Vagina (tissue), 2 donors: Measurements from ENCODE around the gene DYNLRB2. TPM values are rescaled to one million over a fixed set of nuclear protein-coding genes. Genes with fewer than 3 reads are reported as not detected.

ENCODE experiments used
- DNase-seq, 2 donors: peaks; one replicate each; pipeline ENCODE4 v3.0.0-alpha.2; 2017; ENCODE audit errors: extremely low spot score in 2 of 2
- H3K27ac ChIP-seq: fragments of 200-600 bp; sonication (generic); one replicate; pipeline ENCODE4 v1.5.1; 2019
- H3K27me3 ChIP-seq: fragments of 200-600 bp; sonication (generic); one replicate; pipeline ENCODE4 v1.5.1; 2019
- H3K36me3 ChIP-seq, 2 donors: fragments of 200-600 bp; sonication (generic); one replicate each; pipeline ENCODE4 v1.5.1; 2017 to 2019
- H3K4me1 ChIP-seq: fragments of 200-600 bp; sonication (generic); one replicate; pipeline ENCODE4 v1.5.1; 2019
- H3K4me3 ChIP-seq, 2 donors: fragments of 200-600 bp; sonication (generic); 1 replicate in 1 of 2; 2 replicates in 1 of 2; pipeline ENCODE4 v1.5.1; 2016 to 2019
- H3K9me3 ChIP-seq: fragments of 200-600 bp; sonication (generic); one replicate; pipeline ENCODE4 v1.5.1; 2019
- POLR2A ChIP-seq, 2 donors: fragments of 450-650 bp; IDR thresholded peaks; one replicate each; pipeline ENCODE4 v1.6.1; 2017; ENCODE audit warnings: antibody characterized with exemption in 2 of 2, mild to moderate bottlenecking in 2 of 2, moderate library complexity in 2 of 2
- POLR2AphosphoS5 ChIP-seq, 2 donors: sonication (generic); formaldehyde crosslinking; IDR thresholded peaks; one replicate each; pipeline ENCODE4 v1.9.0; 2017; ENCODE audit warnings: antibody characterized with exemption in 2 of 2, mild to moderate bottlenecking in 2 of 2, low read depth in 1 of 2; ENCODE audit not compliant: insufficient read depth in 1 of 2
- intact Hi-C: fragments of 100-400 bp; cut with DNase I; formaldehyde crosslinking; loops from one replicate; pipeline ENCODE4 v1.15.1; 2023
- total RNA-seq: library from RNA; depleted of rRNA; stranded (reverse); fragments of >200 nt; gene quantifications from one replicate; pipeline ENCODE4 v1.2.3, GENCODE V29; 2016
- TF ChIP-seq, protein P1 (sequence below), 3 experiments: fragments of 450-650 bp in 2 of 3; fragments of 200-600 bp in 1 of 3; sonication (generic) in 1 of 3; IDR thresholded peaks; one replicate each; pipeline ENCODE4 v1.5.1; 2017 to 2019; ENCODE audit warnings: antibody characterized with exemption in 3 of 3, mild to moderate bottlenecking in 2 of 3, moderate library complexity in 2 of 3

DYNLRB2 gene
- total RNA-seq, 1 donor from 2014 or later, result not detected

DNA sequence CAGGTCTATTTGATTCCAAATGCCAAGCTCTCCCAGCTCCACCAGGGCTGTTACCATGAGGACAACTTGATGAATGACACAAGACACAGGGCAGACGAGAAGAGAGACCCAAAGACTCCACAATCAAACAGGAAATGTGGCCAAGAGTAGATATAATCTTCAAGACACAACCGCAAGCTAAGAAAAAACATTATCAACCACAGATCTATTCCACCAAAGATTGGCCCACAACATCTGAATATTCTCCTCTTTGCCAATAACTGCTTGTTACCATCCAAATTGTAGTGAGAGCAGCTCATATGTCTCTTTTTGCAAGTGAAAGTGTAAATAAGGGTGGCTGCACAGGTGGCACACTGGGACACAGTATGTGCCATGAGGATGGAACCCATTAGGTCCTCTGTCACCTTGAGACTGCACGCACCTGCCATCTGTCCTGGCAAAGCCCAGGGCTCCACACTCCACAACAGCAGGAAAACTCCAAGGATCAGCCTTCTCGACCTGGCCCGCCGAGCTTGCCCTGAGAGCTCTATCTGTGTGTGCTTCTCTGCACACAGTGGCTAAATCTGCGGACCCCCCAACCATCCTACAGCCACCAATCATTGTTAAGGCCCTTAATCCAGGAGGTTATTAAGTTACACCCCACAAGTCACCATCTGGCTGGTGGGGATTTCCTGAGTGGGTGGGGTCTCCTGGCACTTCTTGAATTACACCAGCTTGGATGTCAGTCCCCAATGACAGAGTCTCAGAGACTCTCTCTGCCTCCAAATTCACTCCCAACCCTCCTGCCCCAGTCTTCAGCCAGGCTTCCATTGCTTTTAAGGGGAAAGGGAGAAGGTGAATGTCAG, 50.5 kb downstream of the DYNLRB2 start:
- intact Hi-C loops, result no loop called here

DNA sequence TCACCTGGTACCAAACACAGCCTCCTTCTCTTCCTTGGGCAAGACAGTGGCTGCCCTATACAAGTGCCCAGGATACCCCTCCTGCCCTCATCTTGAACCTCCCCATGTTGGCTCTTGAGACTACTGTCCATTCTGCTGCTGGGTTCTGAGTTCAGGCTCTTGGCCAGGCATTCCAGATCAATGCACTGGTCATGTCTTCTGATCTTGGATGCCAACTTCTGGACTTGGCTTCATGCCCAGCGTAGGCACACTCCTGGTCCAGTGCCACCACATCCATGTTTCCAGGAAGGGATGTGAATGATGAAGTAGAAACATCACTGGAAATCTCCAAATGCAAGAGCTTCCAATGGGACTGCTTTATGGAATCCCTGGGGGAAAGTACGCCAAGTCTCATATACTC, 51.5 kb downstream of the DYNLRB2 start:
- TF ChIP-seq, protein P1, sequence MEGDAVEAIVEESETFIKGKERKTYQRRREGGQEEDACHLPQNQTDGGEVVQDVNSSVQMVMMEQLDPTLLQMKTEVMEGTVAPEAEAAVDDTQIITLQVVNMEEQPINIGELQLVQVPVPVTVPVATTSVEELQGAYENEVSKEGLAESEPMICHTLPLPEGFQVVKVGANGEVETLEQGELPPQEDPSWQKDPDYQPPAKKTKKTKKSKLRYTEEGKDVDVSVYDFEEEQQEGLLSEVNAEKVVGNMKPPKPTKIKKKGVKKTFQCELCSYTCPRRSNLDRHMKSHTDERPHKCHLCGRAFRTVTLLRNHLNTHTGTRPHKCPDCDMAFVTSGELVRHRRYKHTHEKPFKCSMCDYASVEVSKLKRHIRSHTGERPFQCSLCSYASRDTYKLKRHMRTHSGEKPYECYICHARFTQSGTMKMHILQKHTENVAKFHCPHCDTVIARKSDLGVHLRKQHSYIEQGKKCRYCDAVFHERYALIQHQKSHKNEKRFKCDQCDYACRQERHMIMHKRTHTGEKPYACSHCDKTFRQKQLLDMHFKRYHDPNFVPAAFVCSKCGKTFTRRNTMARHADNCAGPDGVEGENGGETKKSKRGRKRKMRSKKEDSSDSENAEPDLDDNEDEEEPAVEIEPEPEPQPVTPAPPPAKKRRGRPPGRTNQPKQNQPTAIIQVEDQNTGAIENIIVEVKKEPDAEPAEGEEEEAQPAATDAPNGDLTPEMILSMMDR (IDR thresholded peaks at IDR 0.05), result no peak
- TF ChIP-seq POLR2A (IDR thresholded peaks at IDR 0.05) (no peak), POLR2AphosphoS5 (IDR thresholded peaks at IDR 0.05; ENCODE audit: insufficient read depth in 1 of 2, low read depth in 1 of 2) (no peak)
- intact Hi-C loops, result no loop called here
- Histone ChIP-seq H3K27me3 (no peaks in the 10 kb centered on the region), H3K4me3 (no peak overlapping the region), H3K36me3 (no peaks in the 10 kb centered on the region), H3K9me3 (no peaks in the 10 kb centered on the region), H3K4me1 (no peaks in the 10 kb centered on the region), H3K27ac (no peak overlapping the region)
- DNase-seq, result no peak

More for the DNA sequence above, 50.5 kb downstream of the DYNLRB2 start:
- DNase-seq, result no peak
- TF ChIP-seq POLR2A (IDR thresholded peaks at IDR 0.05) (no peak), POLR2AphosphoS5 (IDR thresholded peaks at IDR 0.05; ENCODE audit: insufficient read depth in 1 of 2, low read depth in 1 of 2) (no peak)
- TF ChIP-seq, protein P1 (IDR thresholded peaks at IDR 0.05), result no peak
- no peak overlapping the region for H3K4me3 ChIP-seq
- no peak overlapping the region for H3K27ac ChIP-seq
- no peaks in the 10 kb centered on the region for H3K9me3 ChIP-seq
- no peaks in the 10 kb centered on the region for H3K4me1 ChIP-seq
- no peaks in the 10 kb centered on the region for H3K36me3 ChIP-seq
- H3K27me3 ChIP-seq, result no peaks in the 10 kb centered on the region

DNA sequence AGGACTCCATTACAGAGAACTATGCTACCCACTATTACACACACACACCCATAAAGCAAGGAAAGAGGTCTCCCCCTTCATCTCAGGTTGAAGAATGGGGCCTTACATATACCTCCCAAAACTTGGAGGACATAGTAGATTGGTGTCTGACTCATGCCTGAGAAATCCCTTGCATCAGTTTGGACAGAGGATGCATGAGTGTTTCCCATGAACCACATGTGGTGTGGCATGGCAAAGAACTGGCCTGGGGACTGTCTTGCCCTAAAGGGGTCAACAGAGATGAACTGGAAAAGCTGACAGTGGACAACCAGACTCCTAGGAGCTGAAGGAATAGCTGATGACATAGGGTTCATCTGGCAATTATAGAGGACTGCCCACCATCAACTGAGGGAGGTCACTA, 54.0 kb downstream of the DYNLRB2 start:
- Histone ChIP-seq H3K27me3 (no peaks in the 10 kb centered on the region), H3K4me3 (no peak overlapping the region), H3K27ac (no peak overlapping the region), H3K36me3 (no peaks in the 10 kb centered on the region), H3K9me3 (no peaks in the 10 kb centered on the region), H3K4me1 (no peaks in the 10 kb centered on the region)
- intact Hi-C loops, result no loop called here
- no peak for DNase-seq
- TF ChIP-seq POLR2AphosphoS5 (IDR thresholded peaks at IDR 0.05; ENCODE audit: insufficient read depth in 1 of 2, low read depth in 1 of 2) (no peak), POLR2A (IDR thresholded peaks at IDR 0.05) (no peak)
- TF ChIP-seq, protein P1 (IDR thresholded peaks at IDR 0.05), result no peak

DNA sequence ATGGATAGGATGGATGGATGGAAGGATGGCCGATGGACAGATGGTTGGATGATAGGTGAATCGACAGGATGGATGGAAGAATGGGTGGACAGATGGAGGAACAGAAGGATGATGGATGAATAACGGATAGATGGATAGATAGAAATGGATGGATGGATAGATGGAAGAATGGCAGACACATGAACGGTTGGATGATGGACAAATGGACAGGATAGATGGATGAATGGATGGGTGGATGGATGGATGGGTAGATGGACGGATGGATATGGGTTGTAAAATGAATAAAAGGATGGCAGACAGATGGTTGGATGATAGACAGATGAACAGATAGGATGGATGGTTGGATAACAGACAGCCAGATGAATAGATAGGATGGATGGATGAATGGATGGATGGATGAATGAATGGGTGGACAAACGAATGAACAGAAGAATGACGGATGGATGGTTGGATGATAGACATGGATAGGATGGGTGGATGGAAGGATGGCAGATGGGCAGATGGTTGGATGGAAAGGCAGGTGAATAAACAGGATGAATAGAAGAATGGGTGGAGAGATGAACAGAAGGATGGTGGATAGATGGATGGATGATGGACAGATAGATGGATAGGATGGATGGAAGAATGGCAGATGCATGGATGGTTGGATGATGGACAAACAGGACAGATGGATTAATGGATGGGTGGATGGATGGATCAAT, 55.9 kb downstream of the DYNLRB2 start:
- Histone ChIP-seq H3K4me3 (no peak overlapping the region), H3K27ac (no peak overlapping the region), H3K9me3 (no peaks in the 10 kb centered on the region), H3K4me1 (no peaks in the 10 kb centered on the region), H3K36me3 (no peaks in the 10 kb centered on the region), H3K27me3 (no peaks in the 10 kb centered on the region)
- TF ChIP-seq, protein P1 (IDR thresholded peaks at IDR 0.05), result no peak
- TF ChIP-seq POLR2A (IDR thresholded peaks at IDR 0.05) (no peak), POLR2AphosphoS5 (IDR thresholded peaks at IDR 0.05; ENCODE audit: insufficient read depth in 1 of 2, low read depth in 1 of 2) (no peak)
- intact Hi-C loops, result loop anchor here (1.0 kb wide), 1 partner anchor 37 kb away; no protein-coding TSS in a partner anchor
- DNase-seq, result no peak
